SU-DHL-6 (cell line): ENCODE measurements around the gene EAPP.

Experiments used
- CTCF ChIP-seq: fragments of 200-600 bp; sonication (generic); IDR thresholded peaks from one replicate; pipeline ENCODE4 v1.5.1; 2017; ENCODE audit warnings: antibody characterized with exemption, mild to moderate bottlenecking, low read length, moderate library complexity; ENCODE audit not compliant: insufficient read depth, poor library complexity, severe bottlenecking
- EZH2phosphoT487 ChIP-seq: fragments of 200-600 bp; sonication (generic), shearing (Covaris generic); conservative IDR thresholded peaks from 2 replicates; pipeline ENCODE4 v1.6.1; 2018; ENCODE audit warnings: mild to moderate bottlenecking, antibody characterized with exemption, low read length, moderate library complexity, mixed read lengths

GRCh38 chr14:34496007-34496678, 43.4 kb downstream of the EAPP start:
- TF ChIP-seq CTCF (no peak), EZH2phosphoT487 (no peak)
